NCI-H1048 (cell line): ENCODE measurements around the gene FOXO3.

Source experiments
- DNase-seq: peaks from one replicate; lab custom pipeline; 2025; lab: John Stamatoyannopoulos, UW

FOXO3 gene

GRCh38 chr6:108627692-108628550 lies 67.2 kb downstream of the FOXO3 start:
- DNase-seq, result no peak

- no peak for DNase-seq
Measured at GRCh38 chr6:108630050-108630714, 69.5 kb downstream of the FOXO3 start.

- DNase-seq, result no peak
Measured at GRCh38 chr6:108632441-108632840, 71.7 kb downstream of the FOXO3 start.

DNA sequence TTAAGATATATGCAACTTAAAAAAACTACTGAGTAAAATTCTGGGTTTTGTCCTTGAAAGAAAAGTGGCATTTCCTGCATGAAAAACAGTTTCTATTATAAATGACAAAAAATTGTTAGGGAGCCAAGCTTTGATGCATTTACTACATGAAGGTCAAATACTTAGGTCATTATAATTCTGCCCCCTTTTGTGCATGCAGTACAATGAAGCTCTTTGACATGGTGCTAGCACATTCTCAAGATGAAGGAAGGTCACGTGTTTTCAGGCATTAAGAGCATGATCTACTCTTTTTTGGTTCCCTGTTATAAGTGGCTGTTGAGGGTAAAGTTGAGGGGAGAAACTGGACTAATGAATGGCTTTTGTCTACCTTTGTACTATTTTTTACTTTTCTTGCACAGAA lies 72.7 kb downstream of the FOXO3 start:
- DNase-seq, result no peak

DNA sequence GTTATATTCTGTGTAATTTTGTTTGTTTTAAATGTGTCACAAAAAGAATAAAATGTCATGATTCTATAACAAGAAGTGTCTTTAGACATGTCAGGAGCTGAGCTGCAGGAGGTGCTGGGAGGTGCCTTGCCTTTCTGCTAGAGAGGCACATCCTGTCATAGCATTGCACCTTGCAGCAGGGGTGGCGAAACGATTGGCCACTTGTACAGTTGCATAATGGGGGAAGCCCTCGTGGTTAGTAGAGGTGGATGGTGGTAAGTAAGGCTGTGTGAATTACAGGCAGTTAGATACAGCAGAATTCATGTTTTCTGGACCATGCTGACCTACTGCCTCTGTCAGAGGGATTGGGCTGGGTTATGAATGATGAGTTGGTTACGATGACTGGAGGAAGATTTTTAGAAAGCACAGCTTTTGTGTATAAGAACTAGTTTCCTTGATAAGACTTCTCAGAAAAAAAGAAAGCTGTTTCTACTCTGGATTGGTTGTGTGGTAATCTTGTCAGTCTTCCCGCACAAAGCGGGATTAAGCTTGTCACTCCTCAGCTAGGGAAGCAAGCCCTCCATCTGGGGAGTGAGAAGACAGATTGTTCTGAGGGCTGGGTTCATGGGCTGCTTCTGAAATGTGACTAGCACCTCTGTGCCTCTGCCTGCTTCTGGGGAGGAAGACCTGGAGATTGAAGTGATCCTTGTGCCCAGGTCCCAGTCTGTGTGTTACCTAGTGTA lies 74.9 kb downstream of the FOXO3 start:
- no peak for DNase-seq

GRCh38 chr6:108637963-108638362 lies 77.2 kb downstream of the FOXO3 start:
- no peak for DNase-seq

DNA sequence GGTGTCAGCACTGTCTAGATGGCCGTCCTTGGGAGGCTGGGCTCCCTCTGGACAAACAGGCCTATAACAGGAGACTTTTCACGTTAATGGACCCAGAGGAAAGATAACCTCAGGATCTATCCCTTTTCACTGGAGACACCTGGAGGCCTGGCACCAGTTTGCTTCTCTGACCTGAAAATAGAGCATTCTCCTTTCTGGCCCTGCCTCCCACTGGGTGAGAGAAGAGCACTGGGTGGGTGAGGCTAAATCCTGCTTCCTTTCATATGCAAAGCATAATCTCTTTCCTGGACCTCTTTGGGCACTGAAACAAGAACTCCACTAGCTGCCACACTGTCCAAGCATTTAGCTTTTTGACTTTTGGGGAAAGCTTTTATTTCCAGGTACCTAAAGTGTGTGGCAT lies 78.3 kb downstream of the FOXO3 start:
- no peak for DNase-seq

GRCh38 chr6:108640104-108640503 lies 79.4 kb downstream of the FOXO3 start:
- DNase-seq, result no peak

DNA sequence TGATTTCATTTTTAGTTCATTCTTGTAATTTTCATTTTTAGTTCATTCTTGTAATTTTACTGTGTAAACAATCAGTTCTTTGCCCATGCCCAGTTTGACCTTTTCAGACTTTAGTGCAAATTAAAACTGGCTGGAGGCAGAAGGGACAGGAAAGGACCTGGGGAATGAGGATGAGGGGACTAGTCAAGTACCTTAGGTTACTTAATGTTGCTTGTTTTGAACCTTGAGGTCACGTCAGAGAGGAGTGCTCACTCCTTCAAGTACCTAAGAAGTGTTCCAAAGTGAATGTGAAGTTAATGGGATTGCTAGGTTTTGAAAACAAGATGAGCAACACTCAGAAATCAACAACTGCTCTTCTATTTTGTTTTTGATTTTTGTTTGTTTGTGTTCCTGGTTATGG lies 82.5 kb downstream of the FOXO3 start:
- DNase-seq, result no peak

- DNase-seq, result no peak
Measured at GRCh38 chr6:108644252-108644651, 83.5 kb downstream of the FOXO3 start.

DNA sequence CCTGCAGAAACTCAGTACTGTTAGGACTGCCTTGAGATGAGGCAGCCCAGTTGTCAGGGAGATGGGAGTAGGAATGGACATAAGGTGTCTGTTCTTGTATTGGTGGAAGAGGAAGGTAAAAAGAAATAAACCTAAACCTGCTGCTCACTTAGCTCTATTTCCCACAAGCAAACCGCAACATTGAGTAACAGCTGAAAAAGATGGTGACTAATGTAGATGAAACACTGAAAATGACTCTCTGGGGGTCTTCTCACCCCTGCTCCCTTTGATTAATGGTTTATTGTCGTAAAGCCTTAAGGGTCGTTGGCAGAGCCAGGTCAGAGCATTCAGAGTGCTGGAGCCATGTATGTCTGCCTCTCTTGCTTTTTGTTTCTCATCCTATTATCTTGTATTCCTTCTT lies 87.5 kb downstream of the FOXO3 start:
- no peak for DNase-seq

DNA sequence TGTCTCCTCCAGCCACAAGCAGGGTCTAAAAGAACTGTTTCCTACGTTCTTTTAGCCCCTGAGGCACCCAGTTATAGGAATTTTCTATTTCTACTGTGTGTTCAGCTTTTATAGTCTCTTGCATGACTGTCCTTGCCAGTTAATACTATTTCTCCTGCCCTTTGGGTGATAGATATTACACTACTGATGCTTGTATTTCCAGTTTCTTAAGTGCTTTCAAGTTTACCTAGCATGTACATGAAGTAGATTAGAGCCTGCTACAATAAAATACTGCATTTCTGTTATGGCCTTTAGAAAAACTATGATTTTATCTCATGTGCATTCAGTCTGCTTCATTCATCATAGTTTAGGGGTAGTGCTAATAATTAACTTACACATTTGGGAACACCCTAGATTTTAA lies 89.6 kb downstream of the FOXO3 start:
- no peak for DNase-seq

- no peak for DNase-seq
Measured at GRCh38 chr6:108650781-108651180, 90.1 kb downstream of the FOXO3 start.

DNA sequence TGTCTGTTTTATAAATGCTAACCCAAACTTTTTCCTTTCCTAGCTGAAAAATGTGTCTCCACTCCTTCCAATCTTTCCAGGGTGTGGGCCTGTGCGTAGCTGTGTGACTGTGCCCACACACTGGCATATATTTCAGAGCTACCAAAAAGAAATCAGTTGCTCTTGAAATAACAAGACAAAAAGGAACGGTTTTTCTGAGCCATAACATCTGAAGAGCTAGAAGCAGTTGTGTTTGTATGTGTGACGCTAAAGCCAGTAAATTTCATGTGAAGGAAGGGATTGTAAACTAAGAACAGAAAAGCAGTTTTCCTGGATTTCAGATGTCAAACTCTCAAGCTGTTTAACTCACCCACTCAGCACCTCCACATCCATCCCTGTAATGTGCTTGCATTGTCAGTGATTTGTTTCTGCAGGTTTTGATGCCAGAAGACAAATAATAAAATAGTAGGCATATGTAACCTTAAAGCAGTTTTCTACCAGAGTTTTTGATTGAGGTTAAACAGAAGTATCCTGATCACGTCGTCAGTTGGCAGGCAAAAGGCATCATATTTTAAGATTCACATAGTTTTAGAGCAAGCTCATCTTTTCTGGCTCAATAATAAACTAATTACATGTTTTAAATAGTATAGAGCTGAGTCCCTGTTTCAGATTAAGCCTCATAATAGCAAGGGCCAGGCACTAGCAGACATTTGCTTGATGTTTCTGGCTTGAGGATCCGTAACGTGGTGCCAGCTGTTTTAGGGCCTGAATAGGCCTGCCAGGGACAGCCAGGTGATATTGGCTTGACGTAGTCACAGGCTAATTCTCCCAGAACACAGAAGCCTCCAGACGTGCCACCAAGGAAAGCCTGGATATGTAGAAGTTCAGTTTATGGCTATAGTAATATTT lies 90.9 kb downstream of the FOXO3 start:
- no peak for DNase-seq

DNA sequence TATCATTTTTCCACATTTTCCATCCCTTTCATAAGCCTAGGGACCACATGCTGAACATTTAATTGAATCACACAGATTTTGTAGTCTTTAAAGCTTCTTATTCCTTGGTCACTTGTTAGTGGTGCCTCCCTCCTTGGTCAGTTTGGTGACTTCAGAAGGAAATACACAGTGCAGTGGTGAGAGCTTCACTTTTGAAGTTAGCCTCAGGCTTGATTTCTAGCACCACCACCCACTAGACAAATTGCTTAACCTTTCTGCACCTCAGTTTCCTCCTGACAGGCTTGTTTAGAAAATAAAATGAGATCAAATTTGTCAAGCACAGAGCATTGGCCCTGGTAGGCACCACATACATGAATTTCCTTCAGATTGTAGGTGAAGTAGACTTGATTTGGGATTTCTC lies 91.7 kb downstream of the FOXO3 start:
- DNase-seq, result no peak

GRCh38 chr6:108653949-108654348 lies 93.2 kb downstream of the FOXO3 start:
- DNase-seq, result no peak

DNA sequence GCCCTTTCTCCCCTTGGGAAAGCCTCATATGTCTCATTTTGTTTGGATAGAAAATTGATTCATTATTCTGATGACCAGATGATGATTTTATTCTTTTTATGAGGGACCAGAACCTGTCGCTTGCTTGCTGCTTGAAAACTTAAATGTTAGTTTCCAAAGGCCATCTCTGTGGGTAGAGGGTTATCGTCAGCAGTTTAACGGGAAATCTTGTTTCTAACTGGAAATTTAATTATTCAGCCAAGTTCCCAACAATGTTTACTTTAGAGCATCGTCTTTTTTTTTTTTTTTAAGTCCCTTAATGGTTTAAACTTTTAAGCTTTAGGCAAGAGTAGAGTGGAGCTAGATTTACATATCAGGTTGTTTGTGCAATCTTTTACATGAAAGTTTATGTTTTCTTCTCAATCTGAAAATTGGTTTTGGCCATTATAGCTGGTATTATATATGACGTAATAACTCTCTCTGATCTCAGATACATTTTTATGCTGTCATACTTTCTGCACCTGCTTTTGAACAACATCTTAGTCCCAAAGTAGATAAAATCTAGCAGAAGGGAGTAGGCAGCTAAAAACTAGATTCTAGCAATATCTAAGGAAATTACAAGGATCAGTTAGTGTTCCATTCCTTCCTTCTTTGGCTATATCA lies 93.9 kb downstream of the FOXO3 start:
- DNase-seq, result no peak

GRCh38 chr6:108655806-108656651 lies 95.3 kb downstream of the FOXO3 start:
- peak; percentile 36 for DNase-seq

- no peak for DNase-seq
Measured at GRCh38 chr6:108656836-108657235, 96.1 kb downstream of the FOXO3 start.

DNA sequence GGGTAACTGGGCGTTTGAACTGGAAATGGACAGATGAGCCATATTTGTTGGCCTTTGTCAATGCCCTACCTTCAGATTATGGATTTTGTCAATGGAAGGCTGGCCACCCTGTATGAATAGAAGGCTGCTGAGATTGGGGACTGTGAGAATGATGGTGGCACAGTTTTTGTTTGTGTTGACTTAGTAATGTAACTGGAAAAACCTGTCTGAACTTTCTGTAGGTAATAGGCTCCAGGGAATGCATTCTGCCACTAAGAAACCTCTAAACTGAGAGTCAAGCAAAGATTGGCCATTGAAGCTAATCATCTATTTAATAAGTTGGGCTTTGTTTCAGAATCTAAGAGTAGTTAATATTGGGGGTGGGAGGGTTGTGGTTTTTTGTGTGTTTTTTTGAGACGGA lies 97.5 kb downstream of the FOXO3 start:
- no peak for DNase-seq
